Measurements from ENCODE around the gene ZCCHC24.
"Not testable (repeated sequence)": the region's sequence is repeated elsewhere in the genome, so short reads cannot be mapped to it uniquely, and the experiment has no call there.

ZCCHC24 gene

DNA sequence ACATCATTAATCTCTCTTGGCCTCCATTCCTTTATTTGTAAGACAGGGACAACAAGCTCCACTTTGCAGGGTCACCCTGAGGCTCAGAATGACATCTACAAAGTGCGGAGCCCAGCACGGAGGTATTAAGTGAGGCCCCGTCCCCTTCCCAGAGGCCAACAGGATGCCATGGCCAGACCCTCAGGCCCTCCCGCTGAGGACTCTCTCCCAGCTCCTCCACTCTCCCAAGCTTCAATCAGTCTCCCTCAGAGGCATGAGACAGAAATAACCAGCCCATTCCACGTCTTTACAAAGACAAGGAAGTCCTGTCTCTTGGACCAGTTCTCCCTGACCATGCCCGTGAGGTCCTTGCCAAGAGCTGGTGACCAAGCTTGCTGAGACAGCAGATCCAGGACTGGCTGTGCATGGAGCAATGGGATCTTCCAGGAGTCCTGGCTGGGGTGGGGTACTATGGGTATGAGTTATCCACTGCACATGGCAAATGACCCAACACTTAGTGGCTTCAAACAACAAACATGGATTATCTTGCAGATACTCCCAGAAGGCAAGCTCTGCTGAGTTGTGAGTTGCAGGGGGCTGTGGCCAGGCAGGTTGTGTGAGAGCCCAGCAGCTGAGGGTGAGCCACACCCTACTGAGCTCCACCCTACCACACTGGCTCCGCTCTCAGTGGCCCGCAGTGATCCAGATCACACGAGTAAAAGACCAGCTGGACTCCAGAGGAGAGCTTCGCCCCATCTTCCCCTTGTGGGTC lies 102.4 kb downstream of the ZCCHC24 start:
- no peak overlapping the region for H3K9ac ChIP-seq
- peaks cover 19% of the 10 kb centered on the region for H3K4me1 ChIP-seq (ENCODE audit: low read depth, poor library complexity, severe bottlenecking)
- no peak overlapping the region for H3K4me3 ChIP-seq (IDR thresholded peaks at IDR 0.05; ENCODE audit: insufficient read depth, low read depth, low read length)
- H3K36me3 ChIP-seq (ENCODE audit: insufficient read depth): no peaks in the 10 kb centered on the region
- H2AFZ ChIP-seq (ENCODE audit: low read depth): no peak overlapping the region
- H3K27me3 ChIP-seq (ENCODE audit: insufficient read depth, low read depth): no peaks in the 10 kb centered on the region
- no peak overlapping the region for H3K4me2 ChIP-seq
- no peaks in the 10 kb centered on the region for H4K20me1 ChIP-seq (ENCODE audit: insufficient read depth)
- no peak for TF ChIP-seq CTCF (conservative IDR thresholded peaks at IDR 0.05; ENCODE audit: low read depth, low read length)
- H3K27ac ChIP-seq: no peak overlapping the region
- H3K79me2 ChIP-seq (ENCODE audit: insufficient read depth, low read depth): peaks cover 7% of the 10 kb centered on the region

DNA sequence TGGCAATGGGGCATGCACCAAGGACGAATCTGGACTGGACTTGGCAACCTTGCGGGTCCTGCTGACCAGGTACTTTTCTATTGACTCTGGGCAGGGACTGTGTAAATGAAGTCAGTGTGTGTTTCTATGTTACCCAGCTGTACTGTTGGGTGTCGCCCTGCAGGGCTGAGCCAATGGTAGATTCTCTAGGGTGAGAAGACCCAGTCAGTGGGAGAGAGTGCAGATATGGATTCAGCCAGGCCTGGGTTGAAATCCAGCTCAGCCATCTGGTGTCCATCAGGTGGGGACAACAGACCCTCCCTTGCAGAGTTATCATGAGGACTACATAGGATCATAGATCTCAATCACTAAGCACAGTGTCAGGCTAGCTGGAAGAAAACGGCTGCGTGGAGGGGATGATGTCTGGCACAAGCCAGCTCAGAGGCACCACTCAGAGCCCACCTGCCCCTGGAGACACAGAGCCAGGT lies 103.1 kb downstream of the ZCCHC24 start:
- Histone ChIP-seq H3K27me3 (ENCODE audit: insufficient read depth, low read depth) (no peaks in the 10 kb centered on the region), H3K79me2 (ENCODE audit: insufficient read depth, low read depth) (no peaks in the 10 kb centered on the region; the same call in 1 of the 2 replicates), H2AFZ (ENCODE audit: low read depth) (no peak overlapping the region), H3K27ac (no peak overlapping the region), H3K36me3 (ENCODE audit: insufficient read depth) (no peaks in the 10 kb centered on the region), H3K4me3 (IDR thresholded peaks at IDR 0.05; ENCODE audit: insufficient read depth, low read depth, low read length) (no peak overlapping the region), H3K4me2 (no peak overlapping the region), H3K9ac (no peak overlapping the region), H4K20me1 (ENCODE audit: insufficient read depth) (no peaks in the 10 kb centered on the region), H3K4me1 (ENCODE audit: low read depth, poor library complexity, severe bottlenecking) (peaks cover 19% of the 10 kb centered on the region)
- TF ChIP-seq CTCF (conservative IDR thresholded peaks at IDR 0.05; ENCODE audit: low read depth, low read length): no peak

- Histone ChIP-seq H3K9ac (no peak overlapping the region), H3K79me2 (ENCODE audit: insufficient read depth, low read depth) (no peaks in the 10 kb centered on the region), H3K4me2 (no peak overlapping the region), H3K27ac (no peak overlapping the region), H3K4me3 (IDR thresholded peaks at IDR 0.05; ENCODE audit: insufficient read depth, low read depth, low read length) (no peak overlapping the region), H3K4me1 (ENCODE audit: low read depth, poor library complexity, severe bottlenecking) (peaks cover 5% of the 10 kb centered on the region), H3K27me3 (ENCODE audit: insufficient read depth, low read depth) (no peaks in the 10 kb centered on the region), H3K36me3 (ENCODE audit: insufficient read depth) (no peaks in the 10 kb centered on the region), H2AFZ (ENCODE audit: low read depth) (no peak overlapping the region), H4K20me1 (ENCODE audit: insufficient read depth) (no peaks in the 10 kb centered on the region)
- TF ChIP-seq CTCF (conservative IDR thresholded peaks at IDR 0.05; ENCODE audit: low read depth, low read length): no peak
Observed at GRCh38 chr10:79340646-79341244, 104.7 kb downstream of the ZCCHC24 start.

DNA sequence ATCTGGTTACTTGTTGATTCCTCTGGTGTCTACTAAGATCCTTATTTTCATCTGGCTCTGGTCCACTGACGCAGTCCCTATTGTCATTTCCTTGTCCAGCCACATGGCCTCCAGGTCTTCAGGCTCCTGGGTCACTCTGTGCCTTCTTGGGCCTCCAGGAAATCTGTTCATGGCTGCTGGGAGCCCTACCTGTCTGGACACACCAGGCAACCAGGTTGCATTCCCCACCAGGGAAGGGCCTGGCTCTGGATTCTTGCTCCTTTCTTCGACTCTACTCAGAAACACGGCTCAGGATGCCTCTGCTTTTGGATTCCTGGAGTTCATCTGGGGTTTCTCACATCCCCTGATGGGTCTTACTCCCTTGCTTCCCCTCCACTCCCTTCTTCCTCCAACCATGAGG lies 106.2 kb downstream of the ZCCHC24 start:
- Histone ChIP-seq H2AFZ (ENCODE audit: low read depth) (no peak overlapping the region), H4K20me1 (ENCODE audit: insufficient read depth) (no peaks in the 10 kb centered on the region), H3K79me2 (ENCODE audit: insufficient read depth, low read depth) (no peaks in the 10 kb centered on the region), H3K4me3 (IDR thresholded peaks at IDR 0.05; ENCODE audit: insufficient read depth, low read depth, low read length) (no peak overlapping the region), H3K27me3 (ENCODE audit: insufficient read depth, low read depth) (no peaks in the 10 kb centered on the region), H3K9ac (no peak overlapping the region), H3K4me1 (ENCODE audit: low read depth, poor library complexity, severe bottlenecking) (no peaks in the 10 kb centered on the region), H3K27ac (no peak overlapping the region), H3K36me3 (ENCODE audit: insufficient read depth) (no peaks in the 10 kb centered on the region), H3K4me2 (no peak overlapping the region)
- TF ChIP-seq CTCF (conservative IDR thresholded peaks at IDR 0.05; ENCODE audit: low read depth, low read length): no peak

GRCh38 chr10:79337783-79338469 lies 107.5 kb downstream of the ZCCHC24 start:
- H3K79me2 ChIP-seq (ENCODE audit: insufficient read depth, low read depth); H2AFZ ChIP-seq (ENCODE audit: low read depth); H3K4me3 ChIP-seq (IDR thresholded peaks at IDR 0.05; ENCODE audit: insufficient read depth, low read depth, low read length); H3K27ac ChIP-seq; H3K4me2 ChIP-seq; H4K20me1 ChIP-seq (ENCODE audit: insufficient read depth); H3K4me1 ChIP-seq (ENCODE audit: low read depth, poor library complexity, severe bottlenecking); H3K36me3 ChIP-seq (ENCODE audit: insufficient read depth); H3K27me3 ChIP-seq (ENCODE audit: insufficient read depth, low read depth); H3K9ac ChIP-seq: not testable (repeated sequence)
